NCI-H2029 (cell line): Measurements from ENCODE around the gene NDUFV2.

ENCODE experiments used
- DNase-seq: peaks from one replicate; lab custom pipeline; 2025; lab: John Stamatoyannopoulos, UW

Gene NDUFV2

GRCh38 chr18:9117980-9118841 lies 15.7 kb downstream of the NDUFV2 start:
- DNase-seq, result no peak

DNA sequence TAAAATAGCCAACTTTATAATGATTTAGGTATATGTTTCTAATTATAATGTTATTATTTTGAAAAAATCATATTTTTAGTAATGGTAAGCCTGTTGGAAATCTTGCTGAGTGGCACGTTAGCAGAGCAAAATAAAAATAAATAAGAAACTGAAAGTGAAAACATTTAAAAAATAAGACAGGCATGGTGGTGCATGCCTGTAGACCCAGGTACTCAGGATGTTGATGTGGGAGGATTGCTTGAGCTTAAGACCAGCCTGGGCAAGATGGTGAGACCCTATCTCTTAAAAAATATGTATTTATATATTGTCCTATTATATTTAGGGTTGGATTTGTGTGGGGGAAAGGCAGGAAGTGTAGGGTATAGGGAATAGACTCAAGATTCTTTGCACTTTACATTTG lies 18.3 kb downstream of the NDUFV2 start:
- DNase-seq, result no peak

DNA sequence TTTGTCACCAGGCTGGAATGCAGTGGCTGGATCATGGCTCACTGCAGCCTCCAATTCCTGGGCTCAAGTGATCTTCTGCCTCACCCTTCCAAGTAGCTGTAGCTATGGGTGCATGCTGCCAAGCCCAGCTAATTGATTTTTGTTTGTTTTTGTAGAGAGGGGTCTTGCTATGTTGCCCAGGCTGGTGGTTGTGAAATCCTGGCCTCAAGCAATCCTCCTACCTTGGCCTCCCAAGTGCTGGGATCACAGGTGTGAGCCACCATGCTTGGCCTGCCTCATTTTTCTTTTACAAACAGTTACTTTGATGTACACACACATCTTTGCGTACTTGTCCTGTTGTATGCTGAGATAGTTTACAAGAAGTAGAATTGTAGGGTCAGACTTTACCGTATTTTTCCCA lies 21.0 kb downstream of the NDUFV2 start:
- DNase-seq, result no peak

- no peak for DNase-seq
Observed at GRCh38 chr18:9124824-9125223, 22.3 kb downstream of the NDUFV2 start.

DNA sequence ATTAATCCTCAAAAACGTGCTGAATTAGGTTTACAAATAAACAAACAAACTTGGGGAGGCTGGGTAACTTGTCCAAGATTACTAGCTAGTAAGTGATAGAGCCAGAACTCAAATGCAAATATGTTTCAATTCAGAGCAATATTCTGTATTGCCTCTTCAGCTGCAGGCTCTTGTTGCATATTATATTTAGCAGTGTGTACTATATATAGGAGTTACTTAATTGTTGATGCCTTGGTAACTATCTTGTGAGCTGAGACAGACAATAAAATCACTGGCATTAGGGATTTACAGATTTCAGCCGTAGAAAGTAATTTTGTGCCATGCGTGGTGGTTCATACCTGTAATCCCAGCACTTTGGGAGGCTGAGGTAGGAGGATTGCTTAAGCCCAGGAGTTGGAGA lies 23.8 kb downstream of the NDUFV2 start:
- no peak for DNase-seq

DNA sequence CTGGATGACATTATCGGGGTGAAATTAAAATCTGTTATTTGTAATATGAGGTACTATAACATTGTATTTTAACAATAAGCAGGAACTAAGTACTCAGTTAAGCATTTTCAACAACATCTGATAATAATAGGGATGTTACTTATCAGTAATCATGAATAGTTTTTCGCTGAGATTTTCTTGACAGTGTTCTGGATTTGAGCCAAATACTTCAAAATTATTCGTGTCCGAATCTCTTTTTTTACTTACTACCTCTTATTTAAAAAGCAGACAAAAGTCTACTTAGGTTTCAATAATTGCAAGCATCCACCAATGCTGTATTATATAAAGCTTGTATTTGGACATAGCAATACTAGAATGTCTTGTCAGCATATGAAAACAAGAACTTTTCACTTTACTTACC lies 27.7 kb downstream of the NDUFV2 start:
- no peak for DNase-seq

GRCh38 chr18:9130806-9131205 lies 28.3 kb downstream of the NDUFV2 start:
- DNase-seq, result no peak

DNA sequence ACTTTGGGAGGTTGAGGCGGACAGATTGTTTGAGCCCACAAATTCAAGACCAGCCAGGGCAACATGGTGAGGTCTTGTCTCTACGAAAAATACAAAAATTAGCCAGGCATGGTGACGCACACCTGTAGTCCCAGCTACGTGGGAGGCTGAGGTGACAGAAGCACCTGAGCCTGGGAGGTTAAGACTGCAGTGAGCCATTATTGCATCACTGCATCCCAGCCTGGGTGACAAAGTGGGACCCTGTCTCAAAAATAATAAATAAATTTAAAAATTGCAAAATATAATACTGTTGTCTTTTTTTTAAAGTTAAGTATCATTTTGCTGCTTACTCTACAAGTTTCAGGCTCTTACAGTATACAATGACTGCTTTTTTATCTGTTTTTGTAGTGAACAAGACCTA lies 30.1 kb downstream of the NDUFV2 start:
- DNase-seq, result no peak

DNA sequence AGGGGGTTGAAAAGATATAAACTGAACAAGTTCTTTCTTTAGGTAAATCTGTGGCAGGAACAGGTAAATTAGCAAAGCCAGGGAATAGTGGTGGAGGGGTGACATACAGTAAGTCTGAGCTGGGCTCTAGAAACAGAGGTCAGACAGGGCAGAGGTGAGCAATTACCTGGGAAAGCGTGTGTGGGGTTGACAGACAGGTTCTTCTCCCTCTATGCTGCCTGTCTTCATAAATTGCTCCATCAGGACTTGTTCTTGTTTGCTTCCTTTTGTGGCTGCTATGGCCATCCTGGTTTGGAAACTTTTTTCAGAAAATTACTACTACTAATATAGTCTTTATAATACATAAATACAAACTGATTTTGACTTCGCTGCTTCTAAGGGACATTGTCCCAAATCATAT lies 30.7 kb downstream of the NDUFV2 start:
- no peak for DNase-seq

DNA sequence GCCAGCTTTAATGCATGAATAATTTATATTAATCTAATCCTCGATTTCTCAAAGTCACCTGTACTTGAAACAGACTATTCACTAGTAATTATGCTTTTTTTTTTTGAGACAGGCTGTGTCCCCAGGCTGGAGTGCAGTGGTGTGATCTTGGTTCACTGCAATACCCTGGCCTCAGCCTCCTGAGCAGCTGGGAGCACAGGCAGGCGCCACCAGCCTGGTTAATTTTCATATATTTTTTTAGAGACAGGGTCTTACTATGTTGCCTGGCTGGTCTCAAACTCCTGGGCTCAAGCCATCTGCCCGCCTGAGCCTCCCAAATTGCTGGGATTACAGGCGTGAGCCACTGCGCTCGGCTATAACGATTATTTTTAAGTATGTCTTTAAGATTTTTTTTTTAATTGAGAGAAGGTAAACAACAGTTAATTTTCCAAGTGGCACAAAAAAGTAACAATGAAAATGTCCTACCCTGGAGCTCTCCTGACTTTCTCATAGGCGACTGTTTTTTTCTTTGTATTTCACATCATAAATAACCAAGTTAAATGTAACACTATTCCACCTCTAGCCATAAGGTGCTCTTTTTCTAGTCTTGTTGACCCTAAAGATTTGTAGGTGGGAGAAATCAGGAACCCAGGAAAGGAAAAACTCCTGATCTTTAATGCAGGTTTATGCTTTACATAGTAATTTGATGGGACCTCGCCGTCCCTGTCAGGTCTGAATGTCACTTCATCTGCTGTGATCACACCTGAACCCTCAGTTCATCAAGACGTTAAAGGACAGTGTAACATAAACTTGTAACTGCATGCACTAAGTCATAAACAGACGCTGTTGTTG lies 32.8 kb downstream of the NDUFV2 start:
- DNase-seq, result no peak

DNA sequence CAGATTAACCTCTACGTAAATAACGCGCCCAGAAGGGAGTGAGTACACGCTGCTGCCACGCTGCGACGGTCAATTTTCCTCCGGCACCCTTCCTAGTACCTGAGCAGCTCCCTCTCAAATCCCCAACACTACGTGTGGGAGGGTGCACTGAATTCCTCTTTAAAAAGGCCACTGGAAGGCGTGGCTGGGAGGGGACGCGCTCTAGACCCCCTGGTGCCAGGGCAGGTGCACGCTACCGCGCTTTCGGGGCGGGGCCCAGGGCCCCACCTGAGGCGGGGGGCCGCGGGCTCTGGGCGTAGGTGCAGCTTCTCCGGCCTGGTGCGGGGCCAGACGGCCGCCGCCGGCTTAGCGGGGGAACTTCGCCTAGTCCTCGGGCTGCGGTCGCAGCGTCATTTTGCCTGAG lies 33.4 kb downstream of the NDUFV2 start:
- DNase-seq, result peak; percentile 45

- DNase-seq, result peak; percentile 79
Observed at GRCh38 chr18:9136315-9137155, 34.0 kb downstream of the NDUFV2 start, which contains the start of gene ANKRD12. ANKRD12 (plus strand) TSS chr18:9136781; CDS start chr18:9182433, 45,652 bp downstream.

- peak; percentile 28 for DNase-seq
Observed at GRCh38 chr18:9137168-9138066, 34.9 kb downstream of the NDUFV2 start.

- DNase-seq, result no peak
Observed at GRCh38 chr18:9139400-9140039, 37.0 kb downstream of the NDUFV2 start.

- no peak for DNase-seq
Observed at GRCh38 chr18:9140381-9140780, 37.9 kb downstream of the NDUFV2 start.

DNA sequence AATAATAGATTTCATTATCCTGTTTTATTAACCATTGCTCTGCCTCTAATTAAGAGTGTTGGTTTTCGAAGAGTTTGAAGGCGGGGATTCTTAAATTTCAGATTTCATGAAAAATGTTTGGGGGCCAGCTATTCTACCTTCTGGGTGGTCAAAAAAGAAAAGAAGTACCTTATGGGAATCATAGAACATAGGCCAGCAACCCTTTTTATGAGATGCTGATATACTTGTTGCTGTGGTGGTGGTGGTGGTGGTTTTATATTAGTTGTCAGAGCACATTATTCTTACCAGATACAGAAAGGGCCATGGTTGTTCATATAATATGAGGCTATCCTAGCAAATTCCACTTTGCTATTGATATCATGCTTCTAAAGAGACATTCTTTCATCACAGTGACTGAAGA lies 38.5 kb downstream of the NDUFV2 start:
- DNase-seq, result no peak

DNA sequence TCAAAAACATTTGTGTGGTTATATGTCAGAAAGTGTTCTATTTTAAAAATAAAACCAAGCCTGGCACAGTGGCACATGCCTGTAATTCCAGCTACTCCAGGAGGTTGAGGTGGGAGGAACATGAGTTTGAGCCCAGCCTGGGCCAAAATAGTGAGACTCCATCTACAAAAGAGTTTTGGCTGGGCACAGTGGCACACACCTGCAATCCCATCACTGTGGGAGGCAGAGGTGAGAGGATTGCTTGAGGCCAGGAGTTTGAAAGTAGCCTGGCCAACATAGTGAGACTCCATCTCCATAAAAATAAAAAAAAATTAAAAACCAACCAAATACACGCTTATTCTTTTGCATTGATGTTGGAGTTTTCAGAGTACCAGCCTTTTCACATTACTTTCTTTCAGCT lies 43.7 kb downstream of the NDUFV2 start:
- no peak for DNase-seq

- no peak for DNase-seq
Observed at GRCh38 chr18:9147440-9148202, 45.1 kb downstream of the NDUFV2 start.

- DNase-seq, result no peak
Observed at GRCh38 chr18:9148203-9148552, 45.7 kb downstream of the NDUFV2 start.

- DNase-seq, result no peak
Observed at GRCh38 chr18:9150121-9150520, 47.6 kb downstream of the NDUFV2 start.
